Testis (tissue), 3 donors: Measurements from ENCODE around the gene RAB6D. TPM values are rescaled to one million over a fixed set of nuclear protein-coding genes. Genes with fewer than 3 reads are reported as not detected.
A peak's percentile ranks its signal among the peaks of the same experiment; 100 is the strongest.
"Not testable (repeated sequence)": the region's sequence is repeated elsewhere in the genome, so short reads cannot be mapped to it uniquely, and the experiment has no call there.

ENCODE experiments used
- DNase-seq: peaks from one replicate; pipeline ENCODE4 v3.0.0-alpha.2; 2019
- H3K27ac ChIP-seq, 2 donors: fragments of 200-600 bp; sonication (generic); one replicate each; pipeline ENCODE4 v1.5.1; 2019
- H3K27me3 ChIP-seq: fragments of 200-600 bp; sonication (generic); one replicate; pipeline ENCODE4 v1.5.1; 2019
- H3K36me3 ChIP-seq: fragments of 200-600 bp; sonication (generic); one replicate; pipeline ENCODE4 v1.5.1; 2017; ENCODE audit warnings: low read depth; ENCODE audit errors: missing control alignments
- H3K4me1 ChIP-seq: fragments of 200-600 bp; sonication (generic); one replicate; pipeline ENCODE4 v1.5.1; 2019
- H3K4me3 ChIP-seq, 2 donors: fragments of 200-600 bp; sonication (generic); one replicate each; pipeline ENCODE4 v1.5.1; 2017 to 2019
- H3K9me3 ChIP-seq: fragments of 200-600 bp; sonication (generic); one replicate; pipeline ENCODE4 v1.5.1; 2017
- POLR2A ChIP-seq: fragments of 450-650 bp; IDR thresholded peaks from one replicate; pipeline ENCODE4 v1.6.1; 2017; ENCODE audit warnings: antibody characterized with exemption, mild to moderate bottlenecking, moderate library complexity
- WGBS, 2 donors: methylation state at CpG; one replicate each; pipeline ENCODE4 v1.1.5; 2018; 5-methylcytosine and 5-hydroxymethylcytosine counted together
- intact Hi-C: fragments of 100-400 bp; cut with DNase I; formaldehyde crosslinking; loops from one replicate; pipeline ENCODE4 v1.15.1; 2023; ENCODE audit warnings: low total_unique reads
- polyA plus RNA-seq: library from polyadenylated mRNA; stranded (reverse); fragments of 350-450 nt; fragmentation: Illumina TruSeq; extraction: RNeasy Lipid Tissue Mini Kit (QIAGEN cat#74804); gene quantifications from one replicate; pipeline ENCODE4 v1.2.3, GENCODE V29; 2014; ENCODE audit warnings: low read depth, low replicate concordance; ENCODE audit not compliant: insufficient read depth
- total RNA-seq, 2 donors: library from RNA; depleted of rRNA; stranded (reverse); fragments of >200 nt; gene quantifications; one replicate each; pipeline ENCODE4 v1.2.3, GENCODE V29; 2016
- TF ChIP-seq, protein P1 (sequence below), 3 experiments: fragments of 450-650 bp in 2 of 3; fragments of 200-600 bp in 1 of 3; sonication (generic) in 1 of 3; IDR thresholded peaks; one replicate each; pipeline ENCODE4 v1.5.1; 2016 to 2019; ENCODE audit warnings: antibody characterized with exemption in 3 of 3, mild to moderate bottlenecking in 2 of 3, moderate library complexity in 1 of 3

Gene RAB6D
- total and polyA plus RNA-seq, 3 donors from 2014 or later: 1.3 to 2.5 (median 1.7) TPM

DNA sequence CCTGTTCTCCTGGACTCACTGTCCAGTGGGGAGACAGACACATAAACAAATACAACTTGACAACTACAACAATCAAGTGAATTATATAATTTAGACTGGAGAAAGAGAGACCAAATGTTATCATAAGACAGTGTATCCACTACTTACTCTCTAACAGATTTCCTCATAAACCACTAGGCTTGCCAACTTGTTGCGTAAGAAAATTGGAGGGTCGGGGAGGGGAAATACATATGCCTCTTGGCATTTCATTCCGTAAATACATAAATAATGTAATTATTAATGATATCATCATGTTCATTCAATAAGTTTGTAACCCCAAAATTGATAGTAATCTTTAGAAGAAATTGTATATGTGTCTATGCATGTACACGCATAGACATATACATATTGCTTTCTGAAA lies 14.9 kb downstream of the RAB6D start:
- Histone ChIP-seq H3K27ac (no peak overlapping the region), H3K9me3 (no peaks in the 10 kb centered on the region), H3K4me1 (no peaks in the 10 kb centered on the region), H3K36me3 (no peaks in the 10 kb centered on the region), H3K27me3 (no peaks in the 10 kb centered on the region), H3K4me3 (no peak overlapping the region)
- no peak for DNase-seq
- TF ChIP-seq POLR2A: no peak
- intact Hi-C loops: no loop called here
- WGBS, 2 donors: 86 to 97% methylated on average over 4 of the region's 4 CpGs

DNA sequence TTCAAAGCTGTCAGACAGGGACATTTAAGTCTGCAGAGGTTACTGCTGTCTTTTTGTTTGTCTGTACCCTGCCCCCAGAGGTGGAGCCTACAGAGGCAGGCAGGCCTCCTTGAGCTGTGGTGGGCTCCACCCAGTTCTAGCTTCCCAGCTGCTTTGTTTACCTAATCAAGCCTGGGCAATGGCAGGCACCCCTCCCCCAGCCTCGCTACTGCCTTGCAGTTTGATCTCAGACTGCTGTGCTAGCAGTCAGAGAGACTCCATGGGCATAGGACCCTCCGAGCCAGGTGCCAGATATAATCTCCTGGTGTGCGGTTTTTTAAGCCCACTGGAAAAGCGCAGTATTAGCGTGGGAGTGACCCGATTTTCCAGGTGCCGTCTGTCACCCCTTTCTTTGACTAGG lies 16.9 kb downstream of the RAB6D start:
- H3K36me3 ChIP-seq, intact Hi-C loops, H3K27ac ChIP-seq, H3K4me3 ChIP-seq, H3K9me3 ChIP-seq, H3K27me3 ChIP-seq, DNase-seq, H3K4me1 ChIP-seq: not testable (repeated sequence)
- 79 to 81% methylated on average over 6 to 7 of the region's 7 CpGs for WGBS, 2 donors

DNA sequence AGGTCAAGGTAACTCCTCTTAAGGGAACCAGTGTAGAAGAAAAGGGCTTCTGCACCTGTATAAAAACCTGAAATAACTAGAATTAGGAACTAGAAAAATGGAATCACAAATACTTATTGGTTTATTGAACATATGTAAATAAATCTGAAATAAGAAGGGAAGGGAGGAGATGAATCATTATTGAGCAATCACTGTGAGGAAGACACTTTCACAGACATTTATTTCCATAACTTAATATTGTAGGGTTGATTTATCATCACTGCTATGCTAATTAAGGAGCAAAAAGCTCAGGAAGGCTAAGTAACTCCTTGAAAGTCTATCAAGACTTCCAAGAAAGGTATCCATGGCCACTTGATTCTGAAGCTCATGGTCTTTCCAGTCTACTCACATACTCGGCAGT lies 24.7 kb downstream of the RAB6D start:
- H3K4me3 ChIP-seq, H3K9me3 ChIP-seq, H3K4me1 ChIP-seq, DNase-seq, H3K27ac ChIP-seq, H3K27me3 ChIP-seq, H3K36me3 ChIP-seq, intact Hi-C loops: not testable (repeated sequence)
- WGBS, 2 donors: 61 to 93% methylated on average over 1 of the region's 1 CpG

DNA sequence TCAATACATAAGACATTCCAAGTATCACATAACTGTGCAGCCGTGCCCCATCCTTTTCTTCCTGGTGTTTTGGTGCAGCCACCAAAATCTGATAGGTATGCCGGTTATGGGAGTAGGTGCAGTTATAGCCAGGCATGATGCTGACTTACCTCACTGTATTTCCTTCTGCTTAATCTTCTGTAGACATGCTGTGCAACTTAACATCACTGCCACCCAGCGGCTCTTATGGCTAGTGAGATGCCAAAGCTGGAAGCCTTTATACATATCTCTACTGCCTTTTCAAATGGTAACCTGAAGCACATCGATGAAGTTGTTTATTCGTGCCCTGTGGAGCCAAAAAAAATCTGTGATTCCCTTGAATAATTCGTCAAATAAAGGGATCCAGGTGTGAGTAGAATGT lies 28.6 kb downstream of the RAB6D start:
- intact Hi-C loops, H3K27me3 ChIP-seq, H3K4me1 ChIP-seq, H3K4me3 ChIP-seq, H3K36me3 ChIP-seq, H3K9me3 ChIP-seq, H3K27ac ChIP-seq: not testable (repeated sequence)
- WGBS, 2 donors: 38 to 50% methylated on average over 6 of the region's 6 CpGs
- peak; percentile 74 for DNase-seq

DNA sequence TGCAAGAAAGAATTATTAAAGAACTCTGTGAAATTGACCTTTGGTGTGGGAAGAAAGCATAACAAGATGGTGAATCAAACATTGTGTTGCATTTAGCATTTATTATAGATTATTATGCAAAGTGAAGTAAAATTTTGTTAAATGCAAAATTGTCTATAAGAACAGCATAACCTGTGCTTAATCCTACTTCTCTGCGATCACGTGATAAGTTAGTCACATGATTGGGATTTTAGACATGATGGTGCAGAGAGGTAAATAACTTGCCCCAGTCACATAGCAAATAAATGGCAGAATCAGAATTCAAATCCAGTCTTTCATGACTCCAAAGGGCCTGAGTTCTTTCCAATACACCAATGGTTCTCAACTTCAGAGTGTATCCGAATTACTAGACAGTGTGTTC lies 31.3 kb downstream of the RAB6D start:
- H3K36me3 ChIP-seq, H3K9me3 ChIP-seq, H3K27me3 ChIP-seq, H3K4me3 ChIP-seq, H3K27ac ChIP-seq, intact Hi-C loops, H3K4me1 ChIP-seq, DNase-seq: not testable (repeated sequence)
- WGBS, 2 donors: 83 to 86% methylated on average over 3 of the region's 3 CpGs

DNA sequence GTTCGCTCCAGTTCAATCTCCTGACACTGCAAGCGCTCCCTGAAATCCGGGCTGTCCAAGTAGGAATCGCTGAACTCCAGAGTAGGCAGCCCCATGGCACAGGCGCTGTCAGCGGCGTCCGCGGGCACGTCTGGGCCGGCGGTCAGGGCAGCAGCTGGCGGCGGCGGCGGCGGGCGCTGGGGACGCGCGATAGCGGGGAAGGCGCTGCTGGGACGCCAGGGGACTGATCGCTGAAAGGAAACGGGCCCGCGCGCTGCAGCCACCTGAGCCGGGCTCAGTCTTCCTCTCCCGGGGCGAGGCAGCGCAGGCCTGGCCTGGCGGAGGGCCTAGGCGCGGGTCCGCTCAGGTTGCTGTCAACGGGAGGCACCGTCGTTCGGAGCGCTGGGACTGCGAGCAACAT lies 33.0 kb downstream of the RAB6D start:
- H3K27ac ChIP-seq, H3K27me3 ChIP-seq, H3K36me3 ChIP-seq, H3K4me3 ChIP-seq, intact Hi-C loops, H3K9me3 ChIP-seq, H3K4me1 ChIP-seq: not testable (repeated sequence)
- peak; percentile 28 for DNase-seq
- WGBS, 2 donors: 7 to 14% methylated on average over 5 to 6 of the region's 43 CpGs

DNA sequence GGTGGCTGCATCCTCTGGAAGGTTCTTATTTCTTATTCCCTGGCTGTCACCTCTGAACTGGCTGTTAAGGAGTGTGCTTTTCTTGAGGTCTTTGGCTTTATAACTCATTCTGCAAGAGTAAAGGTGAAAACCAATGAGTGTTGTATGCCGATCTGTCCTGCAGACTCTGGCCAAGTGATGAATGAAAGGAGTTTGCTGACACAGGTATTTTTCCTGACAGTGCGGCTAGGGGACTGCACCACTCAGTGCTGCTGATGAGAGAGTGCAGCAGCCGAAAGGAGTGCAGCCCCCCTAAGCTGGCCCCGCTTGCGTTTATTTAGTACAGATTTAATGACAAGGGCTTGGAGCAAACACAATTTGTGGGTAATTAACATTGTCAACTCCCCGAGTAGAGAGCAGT lies 41.8 kb downstream of the RAB6D start:
- 70 to 77% methylated on average over 6 of the region's 6 CpGs for WGBS, 2 donors
- TF ChIP-seq, protein P1, sequence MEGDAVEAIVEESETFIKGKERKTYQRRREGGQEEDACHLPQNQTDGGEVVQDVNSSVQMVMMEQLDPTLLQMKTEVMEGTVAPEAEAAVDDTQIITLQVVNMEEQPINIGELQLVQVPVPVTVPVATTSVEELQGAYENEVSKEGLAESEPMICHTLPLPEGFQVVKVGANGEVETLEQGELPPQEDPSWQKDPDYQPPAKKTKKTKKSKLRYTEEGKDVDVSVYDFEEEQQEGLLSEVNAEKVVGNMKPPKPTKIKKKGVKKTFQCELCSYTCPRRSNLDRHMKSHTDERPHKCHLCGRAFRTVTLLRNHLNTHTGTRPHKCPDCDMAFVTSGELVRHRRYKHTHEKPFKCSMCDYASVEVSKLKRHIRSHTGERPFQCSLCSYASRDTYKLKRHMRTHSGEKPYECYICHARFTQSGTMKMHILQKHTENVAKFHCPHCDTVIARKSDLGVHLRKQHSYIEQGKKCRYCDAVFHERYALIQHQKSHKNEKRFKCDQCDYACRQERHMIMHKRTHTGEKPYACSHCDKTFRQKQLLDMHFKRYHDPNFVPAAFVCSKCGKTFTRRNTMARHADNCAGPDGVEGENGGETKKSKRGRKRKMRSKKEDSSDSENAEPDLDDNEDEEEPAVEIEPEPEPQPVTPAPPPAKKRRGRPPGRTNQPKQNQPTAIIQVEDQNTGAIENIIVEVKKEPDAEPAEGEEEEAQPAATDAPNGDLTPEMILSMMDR (IDR thresholded peaks at IDR 0.05): no peak
- Histone ChIP-seq H3K27me3 (no peaks in the 10 kb centered on the region), H3K27ac (no peak overlapping the region), H3K4me1 (no peaks in the 10 kb centered on the region), H3K4me3 (no peak overlapping the region), H3K9me3 (no peaks in the 10 kb centered on the region), H3K36me3 (no peaks in the 10 kb centered on the region)
- DNase-seq: no peak
- intact Hi-C loops: no loop called here

DNA sequence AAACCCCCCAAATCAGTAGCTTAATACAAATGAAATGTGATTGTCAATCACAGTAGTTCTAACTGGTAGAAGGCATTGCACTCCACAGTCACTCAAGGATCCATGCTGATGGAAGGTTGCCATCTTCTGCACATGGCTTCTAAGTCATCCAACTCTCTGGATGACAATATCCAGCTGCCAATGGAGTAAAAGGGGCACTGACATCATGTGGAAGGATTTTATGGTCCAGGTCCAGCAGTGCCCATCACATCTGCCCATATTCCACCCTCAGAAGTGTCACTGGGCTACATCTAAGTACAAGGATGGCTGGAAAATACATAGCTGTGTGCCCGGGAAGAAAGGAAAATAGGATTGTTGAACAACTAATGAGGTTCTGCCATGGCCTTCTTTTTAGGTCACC lies 42.6 kb downstream of the RAB6D start:
- intact Hi-C loops, H3K9me3 ChIP-seq, H3K27me3 ChIP-seq, H3K36me3 ChIP-seq, H3K4me3 ChIP-seq, H3K4me1 ChIP-seq, H3K27ac ChIP-seq, DNase-seq: not testable (repeated sequence)
- WGBS, 2 donors: 86 to 93% methylated on average over 1 of the region's 1 CpG

DNA sequence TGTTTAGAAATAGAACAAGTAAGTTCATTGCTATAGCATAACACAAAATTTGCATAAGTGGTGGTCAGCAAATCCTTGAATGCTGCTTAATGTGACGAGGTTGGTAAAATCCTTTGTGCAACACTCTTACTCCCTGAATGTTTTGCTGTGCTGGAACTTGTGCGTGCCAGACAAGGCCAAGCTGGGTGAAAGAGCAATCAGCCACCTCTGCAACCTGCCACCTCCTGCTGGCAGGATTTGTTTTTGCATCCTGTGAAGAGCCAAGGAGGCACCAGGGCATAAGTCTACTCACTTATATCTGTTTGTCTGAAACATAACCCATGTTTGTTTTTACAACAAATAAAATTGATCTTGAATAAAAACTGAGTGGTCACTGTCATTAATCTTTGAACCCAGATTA lies 53.0 kb downstream of the RAB6D start:
- H3K27ac ChIP-seq, H3K9me3 ChIP-seq, DNase-seq, H3K36me3 ChIP-seq, H3K27me3 ChIP-seq, H3K4me1 ChIP-seq, intact Hi-C loops, H3K4me3 ChIP-seq: not testable (repeated sequence)
- WGBS, 2 donors: 80 to 95% methylated on average over 2 of the region's 2 CpGs

Other genes starting within 250 kb of the RAB6D start
- gene POTEE, start 154.6 kb downstream of the RAB6D start, total RNA-seq: 100 to 1,000 TPM in 1 of 2 donors, 10 to 100 TPM in 1; 67.6 to 127 TPM
- gene POTEE, start 154.6 kb downstream of the RAB6D start, polyA plus RNA-seq: 6.5 TPM
- 100 to 1,000 TPM; 238 to 270 TPM for gene TUBA3D, start 112.0 kb upstream of the RAB6D start, total RNA-seq
- gene TUBA3D, start 112.0 kb upstream of the RAB6D start, polyA plus RNA-seq: 516 TPM
- gene MZT2A, start 128.2 kb upstream of the RAB6D start, total RNA-seq: 100 to 1,000 TPM in 1 of 2 donors, 10 to 100 TPM in 1; 67.3 to 113 TPM
- 86.8 TPM for gene MZT2A, start 128.2 kb upstream of the RAB6D start, polyA plus RNA-seq
- 100 to 1,000 TPM; 165 to 176 TPM for gene CCDC74A, start 163.7 kb upstream of the RAB6D start, total RNA-seq
- 124 TPM for gene CCDC74A, start 163.7 kb upstream of the RAB6D start, polyA plus RNA-seq